Renal pelvis (tissue), 4 donors: ENCODE data around the gene HNRNPA3. TPM values are rescaled to one million over a fixed set of nuclear protein-coding genes. Genes with fewer than 3 reads are reported as not detected.
"Not testable (repeated sequence)": the region's sequence is repeated elsewhere in the genome, so short reads cannot be mapped to it uniquely, and the experiment has no call there.

Source experiments
- DNase-seq: peaks from one replicate; pipeline ENCODE4 v3.0.0-alpha.2; 2013
- polyA plus RNA-seq, 3 donors: library from polyadenylated mRNA; unstranded; fragments of 120-200 nt; gene quantifications; one replicate each; pipeline ENCODE4 v1.2.1, GENCODE V29; 2013; ENCODE audit not compliant: insufficient read length in 3 of 3

The HNRNPA3 gene
- polyA plus RNA-seq, 3 donors: 592 to 721 (median 690) TPM

DNA sequence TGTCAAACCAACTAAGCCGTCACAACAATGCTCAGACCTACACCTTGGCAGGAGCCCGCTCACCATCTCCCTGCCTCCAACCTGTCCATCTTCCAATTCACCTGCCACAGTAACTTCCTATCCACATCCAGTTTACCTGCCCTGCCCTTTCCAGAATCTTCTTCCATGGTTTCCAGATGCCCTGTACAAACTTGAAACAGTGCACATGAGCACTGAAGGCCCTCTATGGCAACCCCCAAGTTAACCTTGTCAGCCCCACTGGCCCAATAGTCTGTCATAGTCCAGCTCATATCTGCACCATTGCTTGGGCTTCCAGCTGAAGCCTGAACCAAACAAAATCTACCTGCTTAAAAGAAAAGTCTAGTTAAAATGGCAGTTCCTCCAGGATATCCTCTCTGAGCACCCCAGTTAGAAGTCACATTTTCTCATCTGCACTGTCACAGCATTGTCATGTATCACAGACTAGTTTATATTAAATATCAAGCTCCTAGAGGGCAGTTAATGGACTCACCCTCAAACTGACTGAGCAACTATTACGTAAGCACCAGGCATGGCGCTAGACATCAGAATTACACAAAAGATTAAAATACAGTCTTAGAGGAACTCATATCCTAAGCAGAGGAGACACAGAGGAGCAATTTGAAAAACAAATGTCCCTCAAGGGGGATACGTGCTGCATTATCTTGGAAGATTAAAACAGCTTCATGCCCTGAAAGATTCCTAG, 40.4 kb downstream of the HNRNPA3 start:
- DNase-seq: no peak

DNA sequence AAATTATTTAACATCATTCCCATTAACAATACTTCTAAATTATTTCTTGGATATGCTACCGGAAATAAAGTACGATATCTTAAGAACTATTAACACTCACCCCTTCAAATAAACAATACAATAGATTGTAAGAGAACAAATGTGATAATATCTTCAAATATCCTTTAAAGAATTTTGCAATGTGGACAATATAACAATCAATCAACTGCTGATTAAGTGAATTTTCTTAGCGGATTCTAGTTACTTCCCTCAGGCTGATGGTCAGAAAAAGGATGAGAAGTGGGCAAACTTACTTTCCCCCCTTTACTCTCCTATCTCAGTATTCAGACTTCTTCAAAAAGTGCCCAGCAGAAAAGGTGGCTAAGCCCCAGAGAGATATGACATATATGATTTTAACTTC, 41.1 kb downstream of the HNRNPA3 start:
- DNase-seq: no peak

DNA sequence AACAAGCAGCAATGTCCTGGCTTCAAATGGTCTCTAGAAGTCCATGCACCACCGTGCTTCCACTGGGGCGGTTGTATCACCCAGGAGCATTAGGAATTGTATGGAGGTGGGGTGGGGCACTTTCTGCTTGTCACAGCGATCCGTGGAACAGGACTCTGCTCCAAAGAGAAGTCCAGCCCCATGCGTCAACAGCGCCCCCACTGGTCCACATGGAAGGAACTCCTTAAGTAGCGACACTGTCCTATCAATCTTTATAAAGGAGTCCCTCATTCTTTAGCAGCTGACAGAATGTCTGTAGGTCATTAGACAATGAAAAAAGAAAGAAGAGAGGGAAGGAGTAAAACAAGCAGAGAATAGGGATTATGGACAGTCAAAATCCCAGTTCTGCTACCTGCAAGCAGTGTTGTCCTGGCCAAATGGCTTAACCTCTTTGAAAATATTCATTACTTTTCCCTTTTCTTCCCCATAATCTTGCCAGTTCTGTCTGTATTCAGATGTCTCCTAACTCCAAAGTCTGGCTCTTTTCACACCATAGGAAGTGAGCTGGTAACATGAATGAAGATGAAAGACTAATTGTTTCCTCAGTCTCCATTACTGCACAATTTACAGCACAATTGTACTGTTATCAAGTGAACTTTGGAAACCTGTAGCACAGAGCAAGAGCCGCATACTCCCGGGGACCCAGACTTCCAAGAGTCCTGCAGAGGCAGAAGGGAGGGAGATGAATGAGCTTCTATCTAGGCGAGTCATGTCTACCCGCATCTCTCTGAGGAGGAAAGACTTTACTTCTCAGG, 42.0 kb downstream of the HNRNPA3 start:
- no peak for DNase-seq

DNA sequence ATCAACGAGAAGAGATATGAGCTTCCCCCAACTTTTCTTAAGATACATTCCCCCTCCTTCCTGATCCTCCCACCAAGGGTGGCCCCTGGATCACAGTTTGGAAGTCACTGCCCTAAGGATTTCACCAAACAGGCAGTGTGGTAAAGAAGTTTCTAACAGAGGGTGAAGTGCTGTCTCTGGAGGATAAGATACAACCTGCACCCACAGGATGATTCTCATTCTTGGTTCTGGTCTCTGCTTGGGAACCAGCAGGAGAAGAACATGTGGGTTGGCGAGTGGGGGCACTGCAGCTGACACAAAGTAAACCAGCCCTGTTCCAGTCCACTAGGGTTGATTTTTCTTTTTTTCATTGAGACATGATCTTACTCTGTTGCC, 42.6 kb downstream of the HNRNPA3 start:
- no peak for DNase-seq

DNA sequence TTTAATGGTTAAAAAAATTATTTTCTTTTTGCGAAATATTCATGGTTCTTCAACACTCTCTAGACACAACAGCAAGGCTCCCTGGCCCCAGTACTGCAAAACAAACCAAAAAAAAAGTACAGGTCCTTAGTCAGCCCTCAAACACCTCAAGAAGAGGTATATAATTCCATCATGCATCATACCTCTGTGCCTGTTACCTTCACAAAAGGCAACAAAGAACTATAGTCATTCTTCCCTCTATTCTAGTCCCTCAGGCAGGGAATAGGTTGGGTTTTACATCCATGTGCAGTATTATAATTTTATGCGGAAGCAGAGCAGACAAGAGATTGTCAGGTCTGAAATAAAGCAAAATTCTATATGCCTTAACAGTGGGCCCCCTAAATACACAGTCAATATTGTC, 43.4 kb downstream of the HNRNPA3 start:
- no peak for DNase-seq

DNA sequence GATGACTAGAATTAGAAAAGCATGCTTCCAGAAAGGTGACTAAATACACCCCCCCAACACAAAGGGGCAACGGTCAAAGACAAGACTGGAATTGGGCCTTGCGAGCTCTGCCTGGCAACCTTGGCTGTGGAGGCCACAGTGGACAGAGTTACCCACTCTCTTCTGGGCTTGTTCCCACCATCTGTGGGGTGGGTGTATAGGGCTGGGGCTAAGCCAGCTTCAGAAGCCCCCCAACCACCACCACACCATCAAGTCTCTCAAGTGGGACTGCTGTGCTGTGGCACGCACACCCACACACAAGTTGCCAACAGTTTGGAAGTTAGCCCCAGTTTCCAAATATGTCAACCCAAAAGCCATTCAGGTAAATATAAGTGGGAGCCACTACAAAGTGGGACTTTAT, 44.1 kb downstream of the HNRNPA3 start:
- no peak for DNase-seq

DNA sequence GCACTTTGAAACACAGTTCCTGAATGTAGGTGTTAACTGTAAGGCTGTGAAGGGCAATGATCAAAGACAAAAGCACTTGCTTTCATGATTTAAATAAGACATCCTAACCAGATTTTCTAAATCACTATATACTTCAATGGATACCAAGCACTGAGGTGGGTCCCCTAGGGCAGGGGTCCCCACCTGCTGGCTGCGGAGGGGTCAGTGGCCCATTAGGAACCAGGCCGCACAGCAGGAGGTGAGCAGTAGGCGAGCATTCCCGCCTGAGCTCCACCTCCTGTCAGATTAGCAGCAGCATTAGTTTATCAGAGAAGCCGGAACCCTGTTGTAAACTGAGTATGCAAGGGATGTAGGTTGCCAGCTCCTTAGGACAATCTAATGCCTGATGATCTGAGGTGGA, 44.9 kb downstream of the HNRNPA3 start:
- no peak for DNase-seq

DNA sequence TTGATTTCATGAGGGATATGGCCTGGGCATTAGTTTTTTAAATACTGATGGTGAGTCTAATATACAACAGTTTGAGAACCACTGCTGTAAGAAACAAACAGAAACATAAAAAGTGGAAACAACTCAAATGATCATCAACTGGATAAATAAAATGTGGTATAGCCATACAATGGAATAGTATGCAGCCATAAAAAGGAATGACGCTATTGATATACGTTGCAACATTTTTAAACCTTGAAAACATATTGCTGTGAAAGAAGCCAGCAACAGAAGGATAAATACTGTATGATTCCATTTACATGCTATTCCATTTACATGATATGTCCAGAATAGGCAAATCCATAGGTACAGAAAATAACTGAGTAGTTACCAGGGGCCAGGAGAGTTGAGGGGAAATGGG, 45.5 kb downstream of the HNRNPA3 start:
- no peak for DNase-seq

DNA sequence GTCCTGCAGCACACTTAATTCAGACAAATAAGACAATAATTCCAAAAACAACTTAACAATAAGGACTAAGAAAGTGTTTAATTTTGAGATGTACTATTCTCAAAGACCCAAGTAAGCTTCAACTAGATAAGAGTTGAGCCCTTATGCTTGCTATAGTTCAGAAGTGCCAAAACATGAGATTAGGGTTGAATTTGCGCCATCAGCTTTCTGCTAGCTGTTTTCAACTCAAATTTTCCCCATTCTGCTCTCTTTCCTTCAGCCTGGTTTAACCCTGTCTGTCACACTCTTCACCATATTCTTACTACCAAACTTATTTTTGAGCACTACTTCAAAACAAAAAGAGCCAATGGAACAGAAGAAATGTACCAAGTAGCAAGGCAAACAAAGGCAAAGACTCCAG, 47.8 kb downstream of the HNRNPA3 start:
- DNase-seq: no peak

DNA sequence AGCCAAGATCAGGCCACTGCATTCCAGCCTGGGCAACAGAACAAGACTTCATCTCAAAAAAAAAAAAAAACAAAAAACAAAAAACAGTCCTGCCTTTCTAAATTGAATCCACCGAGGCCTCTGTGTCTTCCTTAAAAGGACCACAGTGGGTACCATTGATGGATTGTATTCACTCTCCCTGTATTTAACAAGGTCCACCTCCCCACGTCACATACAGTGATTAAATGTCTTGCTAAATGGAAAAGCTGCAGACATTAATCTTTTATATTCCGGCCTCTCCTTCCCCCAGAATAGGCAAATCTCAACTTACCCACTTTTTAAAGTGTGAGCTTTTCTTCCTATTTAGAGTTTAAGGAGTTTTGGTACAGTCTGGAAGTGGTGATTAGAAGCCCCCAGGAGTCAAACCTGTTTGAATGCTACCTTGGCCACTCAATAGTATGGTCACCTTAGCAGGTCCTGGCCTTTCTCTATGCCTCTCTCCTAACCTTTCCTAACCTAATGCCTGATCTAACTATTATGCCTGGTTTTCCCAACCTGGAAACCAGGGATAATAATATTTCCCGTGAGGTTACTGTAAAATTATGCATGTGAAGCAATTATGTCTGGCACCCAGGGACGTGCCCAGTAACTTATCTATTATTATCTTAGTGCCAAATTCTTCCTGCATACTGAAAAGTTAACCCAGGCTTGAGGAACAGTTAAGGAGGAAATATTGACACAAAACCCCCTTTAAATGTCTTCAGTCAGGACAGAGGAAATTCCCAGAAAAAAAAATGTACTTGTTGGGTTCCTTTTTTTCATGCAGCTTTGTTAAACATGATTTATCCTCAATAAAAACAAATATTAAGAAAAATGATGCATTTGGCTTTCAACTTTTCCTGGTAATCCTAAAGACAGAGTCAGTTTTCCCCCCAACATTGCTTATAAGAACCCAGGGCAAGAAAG, 48.8 kb downstream of the HNRNPA3 start:
- no peak for DNase-seq

DNA sequence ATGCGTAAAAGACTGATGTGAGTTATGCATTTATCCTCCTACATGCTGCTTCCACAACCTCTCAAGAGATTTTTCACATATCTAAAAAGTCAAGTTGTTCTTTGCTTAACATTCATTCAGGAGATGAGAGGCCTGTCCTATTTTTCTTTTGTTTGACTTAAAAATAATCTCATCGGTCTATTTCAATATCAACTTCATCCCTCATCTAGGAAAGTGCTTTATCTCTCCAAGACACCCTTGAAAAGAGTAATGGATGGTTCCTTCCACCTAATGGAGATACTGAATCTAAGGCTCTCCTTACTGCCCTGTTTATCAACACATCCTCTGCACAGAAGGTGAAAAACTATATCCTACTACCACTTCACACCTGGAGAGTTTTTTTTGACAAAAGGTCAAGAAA, 49.5 kb downstream of the HNRNPA3 start:
- no peak for DNase-seq

DNA sequence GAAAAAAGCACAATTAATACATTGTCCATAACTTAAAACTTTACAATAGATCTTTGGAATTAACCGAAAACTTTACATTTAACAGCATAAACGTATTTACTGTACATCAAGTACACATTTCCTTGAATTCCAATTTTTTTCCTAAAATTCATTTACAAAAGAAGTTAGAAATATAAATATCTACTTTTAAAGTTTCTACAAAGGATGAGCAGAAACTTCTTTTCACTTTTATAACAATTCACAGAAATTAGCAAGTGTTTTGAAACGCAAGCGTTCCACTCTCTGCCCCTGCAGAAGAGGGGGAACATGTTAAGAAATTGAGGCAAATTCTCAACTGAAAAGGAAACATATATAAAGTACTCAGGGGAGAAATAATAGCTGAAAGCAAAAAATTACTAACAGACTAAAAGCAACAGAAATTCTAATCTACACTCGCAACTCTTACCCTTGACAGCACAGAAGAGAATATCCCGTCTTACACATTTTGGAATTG, 50.4 kb downstream of the HNRNPA3 start:
- DNase-seq: no peak

DNA sequence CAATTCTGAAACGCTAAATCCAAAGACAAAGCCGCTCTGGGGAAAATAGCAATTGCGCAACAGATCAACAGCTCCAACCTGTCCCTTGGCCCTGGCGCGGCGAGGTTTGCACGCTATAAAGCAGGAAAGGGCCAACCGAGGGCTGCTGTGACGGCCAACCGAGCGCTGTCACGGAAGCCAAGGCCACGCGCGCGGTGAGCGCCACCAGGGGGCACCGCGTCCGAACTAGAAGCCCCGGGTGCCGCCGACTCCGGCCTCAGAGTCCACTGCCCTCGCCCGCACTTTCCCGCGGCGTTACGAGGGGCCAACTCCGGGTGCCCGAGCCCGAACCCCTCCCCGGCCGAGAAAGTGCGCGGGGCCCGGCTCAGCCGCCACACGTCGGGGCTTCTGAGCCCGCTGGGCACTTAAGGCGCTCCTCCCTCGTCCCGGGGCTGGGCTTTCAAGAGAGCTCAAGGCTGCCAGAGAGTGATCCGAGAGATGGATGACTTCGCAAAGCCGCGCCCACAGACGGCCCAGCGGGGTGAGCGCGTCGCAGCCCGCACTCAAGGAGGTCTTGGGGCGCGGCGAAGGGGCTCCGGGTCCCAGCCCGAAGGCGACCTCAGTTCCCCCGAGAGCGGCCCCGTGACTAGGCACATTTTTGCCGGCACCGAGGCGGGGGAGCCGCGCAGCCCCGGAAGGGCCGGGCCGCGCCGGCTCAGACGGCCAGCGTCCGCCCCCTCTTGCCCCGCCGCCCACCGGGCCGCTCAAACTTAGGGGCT, 51.0 kb downstream of the HNRNPA3 start:
- DNase-seq: peak; percentile 98

DNA sequence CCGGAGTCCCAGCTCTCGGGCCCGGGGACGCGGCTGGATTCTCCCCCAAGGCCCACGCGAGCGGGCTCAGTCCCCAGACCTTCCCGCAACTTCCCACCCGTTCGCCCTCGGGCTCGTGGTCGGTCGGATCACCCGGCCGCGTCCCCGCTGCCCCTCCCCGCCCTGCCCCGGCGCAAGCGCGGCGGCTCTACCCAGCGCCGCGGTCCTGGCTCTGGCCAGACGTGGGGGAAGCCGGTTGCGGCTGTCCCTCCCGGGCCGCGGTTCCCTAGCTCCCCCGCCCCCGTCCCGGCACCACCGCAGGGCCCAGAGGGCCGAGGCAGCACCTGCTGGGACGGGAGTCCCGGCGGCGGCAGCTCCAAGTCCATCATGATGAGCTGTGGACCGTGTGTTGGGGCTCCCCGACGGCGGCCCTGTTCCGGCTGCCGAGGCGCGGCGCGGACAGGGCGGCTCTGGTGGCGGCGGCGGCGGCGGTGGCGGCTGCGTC, 51.7 kb downstream of the HNRNPA3 start:
- no peak for DNase-seq

DNA sequence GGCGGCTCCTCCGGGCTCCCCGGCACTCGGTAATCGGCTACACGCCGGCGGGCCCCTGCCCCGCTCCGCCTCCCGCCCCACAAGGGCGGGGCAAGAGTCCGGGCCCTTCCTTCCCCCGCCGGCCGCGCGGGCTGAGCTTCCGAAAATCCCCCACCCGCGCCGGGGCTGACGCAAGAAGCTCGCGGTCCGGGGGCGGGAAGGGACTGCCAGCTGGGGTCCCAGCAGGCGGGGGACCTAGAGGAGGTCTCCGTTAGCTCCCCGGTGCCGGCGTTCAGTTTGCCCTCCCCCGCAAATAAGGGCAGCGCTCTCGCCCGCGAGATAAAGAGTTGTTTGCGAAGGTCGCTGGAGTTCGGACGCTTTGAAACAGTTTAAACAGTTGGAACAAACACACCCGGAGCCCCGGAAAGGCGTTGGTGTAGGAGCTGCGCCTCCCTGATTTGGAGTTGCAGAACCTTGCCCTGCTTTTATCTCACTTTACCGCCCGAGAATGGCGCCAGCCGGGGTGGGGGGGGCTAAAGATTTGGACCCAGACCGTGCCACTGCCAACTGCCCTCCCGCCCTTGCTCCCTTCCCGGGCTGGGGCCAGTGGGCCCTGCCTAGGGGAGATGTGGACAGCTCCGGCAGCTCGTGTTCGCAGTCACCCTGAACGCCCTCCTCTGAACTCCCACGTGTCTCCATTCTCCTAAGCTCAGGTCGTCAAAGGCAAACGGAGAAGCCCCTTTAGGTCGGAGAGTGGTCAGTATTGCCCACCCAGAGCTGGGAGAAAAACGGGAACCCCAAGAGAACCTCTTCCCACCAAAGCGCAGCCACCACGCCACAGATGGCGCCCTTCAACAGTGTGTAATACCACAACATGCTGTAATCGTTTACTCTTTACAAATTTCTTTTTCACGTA, 52.3 kb downstream of the HNRNPA3 start, which contains the start of gene NFE2L2:
TSS of gene NFE2L2 (minus strand) at position 35 of the 895 bp plus-strand sequence. CDS start 151 bp downstream, outside the sequence.
- DNase-seq: peak; percentile 92

DNA sequence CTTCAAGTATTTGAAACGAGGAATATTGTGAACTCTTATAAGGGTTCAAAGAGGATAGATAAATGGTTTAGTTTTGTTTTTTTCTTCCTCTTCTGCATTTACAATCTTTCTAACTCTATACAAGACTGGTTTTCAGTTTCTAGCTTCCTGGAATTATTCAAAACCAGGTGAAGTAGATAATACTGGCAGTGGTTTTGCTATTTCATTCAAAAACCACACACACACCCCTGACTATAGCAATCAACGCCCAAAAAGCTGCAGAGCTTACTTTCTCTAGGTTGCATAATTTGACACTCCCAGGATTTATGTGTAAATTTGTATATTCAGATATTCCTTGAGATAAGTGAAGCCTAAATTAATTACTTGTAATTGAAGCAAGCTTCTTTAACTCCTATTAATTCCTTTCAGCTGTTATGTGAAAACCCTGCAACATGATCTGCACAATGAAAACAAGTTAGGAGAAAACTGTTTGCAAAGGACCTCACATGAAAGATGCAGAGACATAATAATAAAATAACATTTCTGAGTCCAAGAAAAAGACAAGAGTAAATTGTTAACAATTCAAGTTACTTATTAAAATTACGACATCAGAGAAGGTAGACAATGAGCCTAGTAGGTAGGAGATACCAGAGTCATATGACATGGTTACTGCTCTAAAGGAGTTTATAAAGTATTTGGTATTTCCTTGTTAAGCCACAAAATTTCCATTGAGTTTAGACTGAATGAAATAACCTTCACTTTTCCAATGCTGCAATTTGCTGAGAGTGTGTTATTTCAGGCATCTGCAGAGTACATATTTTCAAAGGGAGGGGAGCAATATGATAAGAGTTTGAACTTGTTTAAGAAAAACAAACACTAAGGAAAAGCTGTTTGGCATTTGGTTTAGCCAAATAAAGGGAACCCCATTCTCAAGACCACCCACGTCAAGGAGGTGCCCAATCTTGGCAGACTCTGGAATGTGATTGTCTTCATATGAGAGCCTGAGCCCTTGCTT, 53.5 kb downstream of the HNRNPA3 start:
- no peak for DNase-seq

DNA sequence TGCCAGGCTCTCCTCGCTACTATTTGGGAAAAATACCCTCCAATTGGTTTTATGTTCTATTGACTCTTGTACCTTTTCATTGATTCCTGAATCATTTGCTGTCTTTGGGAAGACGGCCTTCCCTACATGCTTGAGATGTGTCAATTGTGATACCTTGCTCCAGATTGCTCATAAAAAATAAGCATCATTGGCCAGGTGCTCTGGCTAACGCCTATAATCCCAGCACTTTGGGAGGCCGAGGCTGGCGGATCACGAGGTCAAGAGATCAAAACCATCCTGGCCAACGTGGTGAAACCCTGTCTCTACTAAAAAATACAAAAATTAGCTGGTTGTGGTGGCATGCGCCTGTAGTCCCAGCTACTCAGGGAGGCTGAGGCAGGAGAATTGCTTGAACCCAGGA, 54.4 kb downstream of the HNRNPA3 start:
- not testable (repeated sequence) for DNase-seq

DNA sequence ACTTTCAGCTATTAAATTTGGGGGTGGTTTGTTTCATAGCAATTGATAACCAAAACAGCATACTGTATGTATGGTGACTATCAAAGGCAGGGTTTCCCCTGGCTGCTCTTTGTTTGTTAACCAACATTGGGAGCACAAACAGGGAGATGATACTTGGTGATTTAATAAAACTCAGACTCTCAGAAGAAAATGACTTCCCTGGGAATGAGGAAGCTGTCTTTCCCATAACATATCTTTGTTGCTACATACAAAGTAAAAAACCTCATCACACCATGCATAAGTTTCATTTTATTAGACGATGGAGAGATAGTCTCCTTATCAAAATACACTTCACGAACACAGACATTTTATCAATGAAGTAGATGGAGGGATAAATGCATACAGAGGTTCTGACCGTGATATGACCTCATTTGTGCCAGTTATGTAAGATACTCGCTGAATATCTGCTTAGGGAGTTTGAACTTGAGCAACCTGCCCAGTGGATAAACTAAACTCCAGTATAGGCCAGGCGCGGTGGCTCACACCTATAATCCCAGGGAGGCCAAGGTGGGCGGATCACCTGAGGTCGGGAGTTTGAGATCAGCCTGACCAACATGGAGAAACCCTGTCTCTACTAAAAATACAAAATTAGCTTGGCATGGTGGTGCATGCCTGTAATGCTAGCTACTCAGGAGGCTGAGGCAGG, 55.7 kb downstream of the HNRNPA3 start:
- DNase-seq: no peak
